GM21737 (cell line): Measurements from ENCODE around the gene FICD.

Source experiments
- ATAC-seq: cut with Tn5 transposase; IDR thresholded peaks from one replicate; pipeline ENCODE4 v1.9.1; 2021; ENCODE audit warnings: mild to moderate bottlenecking, moderate library complexity; ENCODE audit not compliant: unreplicated experiment

The FICD gene

GRCh38 chr12:108565146-108565545 lies 50.1 kb downstream of the FICD start:
- ATAC-seq: no peak

DNA sequence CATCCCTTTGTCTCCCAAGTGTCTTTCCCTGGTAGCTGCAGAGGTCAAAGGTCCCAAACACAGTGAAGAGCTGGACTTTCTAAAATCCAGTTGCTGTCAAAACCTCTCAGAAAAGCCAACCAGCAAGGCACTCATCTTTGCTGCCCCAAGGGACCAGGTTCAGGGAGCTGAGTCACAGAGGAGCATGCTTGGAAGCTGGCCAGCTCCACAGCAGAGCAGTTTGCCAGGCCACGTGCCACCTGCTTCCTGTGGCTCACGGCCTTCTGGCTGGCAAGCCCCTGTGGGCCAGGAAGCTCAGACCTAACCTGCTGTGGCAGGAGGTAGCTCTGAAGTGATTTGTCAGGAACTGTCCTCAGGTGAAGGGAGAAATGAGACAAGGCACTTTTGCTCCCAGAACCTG lies 50.9 kb downstream of the FICD start:
- ATAC-seq: no peak

GRCh38 chr12:108566452-108566851 lies 51.4 kb downstream of the FICD start:
- ATAC-seq: no peak

DNA sequence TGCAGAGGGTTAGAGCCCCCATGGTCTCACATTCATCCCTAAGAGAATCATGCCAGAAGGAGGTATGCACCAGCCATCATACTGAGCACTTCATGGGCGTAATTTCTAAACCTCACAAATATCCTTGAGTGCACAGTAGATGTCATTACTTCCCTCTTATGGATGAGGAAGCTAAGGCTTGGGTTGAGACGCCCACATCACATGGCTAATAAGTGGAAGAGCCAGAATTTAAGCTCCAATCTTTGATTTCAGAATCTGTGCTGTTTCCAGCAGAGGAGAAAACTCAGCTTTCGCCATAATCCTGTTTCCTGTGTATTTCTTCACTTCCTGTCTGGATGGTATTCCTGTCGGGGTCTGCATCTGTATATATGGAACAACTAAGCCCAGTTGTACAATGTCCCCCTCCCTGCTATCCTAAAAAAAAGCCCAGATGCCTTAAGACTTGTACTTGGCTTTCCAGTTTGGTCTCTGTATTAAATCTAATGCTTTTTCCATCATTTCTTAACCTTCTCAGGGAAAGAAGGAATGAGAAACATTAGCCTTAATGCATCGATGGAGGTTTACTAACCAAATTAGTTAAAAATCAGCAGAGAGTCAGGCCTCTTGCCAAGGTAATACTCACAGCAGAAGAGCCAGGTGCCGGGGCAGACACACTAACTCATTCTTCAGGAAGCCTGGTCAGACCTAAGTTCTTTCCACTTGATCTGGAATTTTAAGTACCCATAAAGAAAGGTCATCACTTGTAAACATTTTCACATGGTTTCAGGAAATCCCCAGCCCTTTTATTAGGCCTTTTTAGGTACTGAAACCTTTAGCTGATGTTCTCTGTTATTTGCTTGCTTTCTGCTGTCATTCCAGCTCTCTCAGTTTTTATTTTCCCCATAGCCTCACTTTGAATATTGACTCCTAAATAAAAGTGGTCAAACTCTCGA lies 52.6 kb downstream of the FICD start:
- no peak for ATAC-seq

GRCh38 chr12:108568338-108569154 lies 53.5 kb downstream of the FICD start:
- peak; percentile 67 for ATAC-seq
